Muscle layer of colon (tissue), 2 donors: ENCODE measurements around the gene BARX2.

ENCODE experiments used
- H3K27ac ChIP-seq: one replicate; pipeline ENCODE4 v1.7.0; 2013; ENCODE audit warnings: low read depth, mild to moderate bottlenecking, low read length, moderate library complexity
- H3K27me3 ChIP-seq, 2 donors: one replicate each; pipeline ENCODE4 v1.7.0; 2013; ENCODE audit warnings: low read length in 2 of 2, mild to moderate bottlenecking in 2 of 2; ENCODE audit not compliant: insufficient read depth in 2 of 2, control insufficient read depth in 1 of 2
- H3K36me3 ChIP-seq: one replicate; pipeline ENCODE4 v1.7.0; 2013; ENCODE audit warnings: mild to moderate bottlenecking, low read length; ENCODE audit not compliant: insufficient read depth
- H3K4me1 ChIP-seq: one replicate; pipeline ENCODE4 v1.7.0; 2013; ENCODE audit warnings: mild to moderate bottlenecking, low read length; ENCODE audit not compliant: insufficient read depth
- H3K4me3 ChIP-seq, 2 donors: one replicate each; pipeline ENCODE4 v1.7.0; 2013; ENCODE audit warnings: low read length in 2 of 2, low read depth in 1 of 2, mild to moderate bottlenecking in 1 of 2, moderate library complexity in 1 of 2
- H3K9ac ChIP-seq: one replicate; pipeline ENCODE4 v1.7.0; 2013; ENCODE audit warnings: low read length
- H3K9me3 ChIP-seq: one replicate; pipeline ENCODE4 v1.7.0; 2013; ENCODE audit warnings: mild to moderate bottlenecking, low read length
- donor health status: abdominal sarcoma.
- donor health status: Adenocarcinoma of cecum.

BARX2 gene

GRCh38 chr11:129484068-129484467 lies 108.4 kb downstream of the BARX2 start:
- Histone ChIP-seq H3K4me3 (no peak overlapping the region), H3K27ac (no peak overlapping the region), H3K36me3 (no peaks in the 10 kb centered on the region), H3K9ac (no peak overlapping the region), H3K4me1 (no peaks in the 10 kb centered on the region), H3K27me3 (no peaks in the 10 kb centered on the region), H3K9me3 (no peaks in the 10 kb centered on the region)

- Histone ChIP-seq H3K9me3 (no peaks in the 10 kb centered on the region), H3K27ac (no peak overlapping the region), H3K27me3 (no peaks in the 10 kb centered on the region), H3K36me3 (no peaks in the 10 kb centered on the region), H3K4me1 (no peaks in the 10 kb centered on the region), H3K4me3 (no peak overlapping the region), H3K9ac (no peak overlapping the region)
Measured at GRCh38 chr11:129489249-129489648, 113.6 kb downstream of the BARX2 start.

DNA sequence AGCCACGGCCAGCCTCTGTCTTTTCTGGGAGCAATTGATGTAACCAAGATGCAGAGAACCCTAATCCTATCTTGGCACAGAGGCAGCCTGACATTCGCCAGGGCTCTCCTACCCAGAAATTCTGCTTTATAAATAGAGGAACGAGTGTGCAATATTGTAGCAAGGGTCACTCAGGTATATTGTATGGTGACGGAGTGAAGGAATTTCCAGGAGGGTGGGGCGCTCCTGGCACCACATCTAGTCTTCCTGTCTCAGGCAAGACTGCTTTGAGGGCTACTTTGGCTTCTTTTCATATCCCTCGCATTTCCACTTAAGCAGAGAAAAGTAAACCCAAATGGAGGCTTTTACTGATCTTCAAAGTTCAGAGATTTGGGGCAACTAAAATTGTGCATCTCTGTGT lies 114.4 kb downstream of the BARX2 start:
- Histone ChIP-seq H3K4me1 (no peaks in the 10 kb centered on the region), H3K9ac (no peak overlapping the region), H3K36me3 (no peaks in the 10 kb centered on the region), H3K4me3 (no peak overlapping the region), H3K27me3 (no peaks in the 10 kb centered on the region), H3K9me3 (no peaks in the 10 kb centered on the region), H3K27ac (no peak overlapping the region)

DNA sequence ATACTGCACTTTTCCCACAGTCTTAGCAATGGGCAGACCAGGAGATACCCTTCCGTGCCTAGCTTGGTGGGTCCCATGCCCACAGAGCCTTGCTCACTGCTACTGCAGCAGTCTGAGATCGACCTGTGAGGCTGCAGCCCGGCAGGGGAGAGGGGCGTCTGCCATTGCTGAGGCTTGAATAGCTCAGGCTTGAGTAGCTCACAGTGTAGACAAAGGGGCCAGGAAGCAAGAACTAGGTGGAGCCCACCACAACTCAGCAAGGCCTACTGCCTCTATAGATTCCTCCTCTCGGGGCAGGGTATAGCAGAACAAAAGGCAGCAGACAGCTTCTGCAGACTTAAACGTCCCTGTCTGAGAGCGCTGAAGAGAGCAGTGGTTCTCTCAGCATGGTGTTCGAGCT lies 118.1 kb downstream of the BARX2 start:
- Histone ChIP-seq H3K27me3 (no peaks in the 10 kb centered on the region), H3K9ac (no peak overlapping the region), H3K36me3 (no peaks in the 10 kb centered on the region), H3K27ac (no peak overlapping the region), H3K4me3 (no peak overlapping the region), H3K9me3 (no peaks in the 10 kb centered on the region), H3K4me1 (no peaks in the 10 kb centered on the region)
